C4-2B (cell line): ENCODE measurements around the gene PDIK1L.

Source experiments
- H3K27ac ChIP-seq: fragments of 450-650 bp; 2 replicates; pipeline ENCODE4 v1.5.1; 2017
- ZFX ChIP-seq: fragments of 450-650 bp; IDR thresholded peaks from 2 replicates; pipeline ENCODE4 v1.6.1; 2017
- TF ChIP-seq, protein P1 (sequence below): fragments of 450-650 bp; conservative IDR thresholded peaks from 2 replicates; pipeline ENCODE4 v1.5.1; 2017; ENCODE audit warnings: mild to moderate bottlenecking

Gene PDIK1L

DNA sequence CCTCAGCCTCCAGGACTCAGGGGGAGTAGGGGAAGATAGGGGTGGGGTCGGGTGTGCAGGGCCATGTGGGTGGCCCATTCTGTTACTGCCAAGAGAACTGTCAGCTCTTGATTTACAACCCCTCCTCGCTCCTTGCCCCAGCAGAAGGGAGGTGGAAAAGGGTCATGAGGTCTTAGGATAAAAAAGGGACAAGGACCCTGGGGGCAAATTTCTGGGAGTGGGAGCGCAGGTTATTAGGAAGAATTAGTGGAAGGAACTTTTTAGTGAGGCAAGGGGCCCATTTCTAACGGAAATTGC is 48.1 kb downstream of the PDIK1L start:
- no peak overlapping the region for H3K27ac ChIP-seq
- no peak for TF ChIP-seq ZFX
- TF ChIP-seq, protein P1, sequence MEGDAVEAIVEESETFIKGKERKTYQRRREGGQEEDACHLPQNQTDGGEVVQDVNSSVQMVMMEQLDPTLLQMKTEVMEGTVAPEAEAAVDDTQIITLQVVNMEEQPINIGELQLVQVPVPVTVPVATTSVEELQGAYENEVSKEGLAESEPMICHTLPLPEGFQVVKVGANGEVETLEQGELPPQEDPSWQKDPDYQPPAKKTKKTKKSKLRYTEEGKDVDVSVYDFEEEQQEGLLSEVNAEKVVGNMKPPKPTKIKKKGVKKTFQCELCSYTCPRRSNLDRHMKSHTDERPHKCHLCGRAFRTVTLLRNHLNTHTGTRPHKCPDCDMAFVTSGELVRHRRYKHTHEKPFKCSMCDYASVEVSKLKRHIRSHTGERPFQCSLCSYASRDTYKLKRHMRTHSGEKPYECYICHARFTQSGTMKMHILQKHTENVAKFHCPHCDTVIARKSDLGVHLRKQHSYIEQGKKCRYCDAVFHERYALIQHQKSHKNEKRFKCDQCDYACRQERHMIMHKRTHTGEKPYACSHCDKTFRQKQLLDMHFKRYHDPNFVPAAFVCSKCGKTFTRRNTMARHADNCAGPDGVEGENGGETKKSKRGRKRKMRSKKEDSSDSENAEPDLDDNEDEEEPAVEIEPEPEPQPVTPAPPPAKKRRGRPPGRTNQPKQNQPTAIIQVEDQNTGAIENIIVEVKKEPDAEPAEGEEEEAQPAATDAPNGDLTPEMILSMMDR = no peak

GRCh38 chr1:26160527-26161414 is 49.1 kb downstream of the PDIK1L start:
- no peak overlapping the region for H3K27ac ChIP-seq
- TF ChIP-seq, protein P1 = no peak
- no peak for TF ChIP-seq ZFX

DNA sequence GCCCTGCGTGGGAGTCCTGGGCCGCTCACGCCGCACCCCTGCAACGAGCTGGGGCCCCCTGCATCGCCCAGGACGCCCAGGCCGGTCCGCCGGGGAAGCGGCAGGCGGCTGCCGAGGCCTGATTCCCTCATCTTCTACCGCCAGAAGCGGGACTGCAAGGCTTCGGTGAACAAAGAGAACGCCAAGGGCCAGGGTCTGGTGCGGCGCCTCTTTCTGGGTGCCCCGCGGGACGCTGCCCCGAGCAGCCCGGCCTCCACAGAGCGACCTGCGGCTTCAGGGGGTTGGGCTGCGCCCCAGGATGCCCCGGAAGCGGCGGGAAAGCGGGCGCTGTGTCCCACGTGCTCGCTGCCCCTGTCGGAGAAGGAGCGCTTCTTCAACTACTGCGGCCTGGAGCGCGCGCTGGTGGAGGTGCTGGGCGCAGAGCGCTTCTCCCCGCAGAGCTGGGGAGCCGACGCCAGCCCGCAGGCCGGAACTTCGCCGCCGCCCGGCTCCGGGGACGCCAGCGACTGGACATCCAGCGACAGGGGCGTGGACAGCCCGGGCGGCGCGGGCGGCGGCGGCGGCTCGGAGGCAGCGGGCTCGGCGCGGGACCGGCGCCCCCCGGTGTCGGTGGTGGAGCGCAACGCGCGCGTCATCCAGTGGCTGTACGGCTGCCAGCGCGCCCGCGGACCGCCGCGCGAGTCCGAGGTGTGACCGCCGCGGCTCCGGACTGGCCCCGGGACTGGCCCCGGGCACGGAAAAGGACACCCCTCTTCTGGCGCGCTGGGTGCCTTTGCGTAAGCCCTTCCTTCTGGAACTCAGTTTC is 50.0 kb downstream of the PDIK1L start:
- H3K27ac ChIP-seq = no peak overlapping the region
- TF ChIP-seq, protein P1 = peak; percentile 33
- TF ChIP-seq ZFX = no peak

DNA sequence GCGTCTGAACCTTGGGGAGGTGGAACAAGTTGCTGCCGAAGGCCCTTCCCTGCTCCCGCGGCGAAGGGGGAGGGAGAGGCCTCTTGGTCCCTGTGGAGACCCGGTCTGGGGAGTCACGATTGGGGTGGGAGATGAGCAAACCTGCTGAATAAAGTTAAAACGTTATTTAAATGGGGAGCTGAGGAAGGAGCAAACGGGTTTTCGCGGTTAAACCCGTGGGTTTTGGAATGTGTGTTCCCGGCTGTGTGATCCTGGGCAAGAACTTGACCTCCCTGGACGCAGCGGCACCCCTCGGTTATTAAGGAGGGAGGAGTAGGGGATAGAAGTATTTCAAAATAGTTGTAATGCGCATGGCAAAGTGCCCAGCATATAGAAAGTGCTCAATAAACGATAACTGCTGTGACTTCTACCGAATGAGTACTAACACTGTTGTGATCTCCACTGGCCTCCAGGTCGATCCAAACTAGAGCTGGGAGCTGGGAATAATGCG is 50.6 kb downstream of the PDIK1L start:
- H3K27ac ChIP-seq = no peak overlapping the region
- TF ChIP-seq, protein P1 = no peak; the same call in 1 of the 2 replicates
- TF ChIP-seq ZFX = no peak

DNA sequence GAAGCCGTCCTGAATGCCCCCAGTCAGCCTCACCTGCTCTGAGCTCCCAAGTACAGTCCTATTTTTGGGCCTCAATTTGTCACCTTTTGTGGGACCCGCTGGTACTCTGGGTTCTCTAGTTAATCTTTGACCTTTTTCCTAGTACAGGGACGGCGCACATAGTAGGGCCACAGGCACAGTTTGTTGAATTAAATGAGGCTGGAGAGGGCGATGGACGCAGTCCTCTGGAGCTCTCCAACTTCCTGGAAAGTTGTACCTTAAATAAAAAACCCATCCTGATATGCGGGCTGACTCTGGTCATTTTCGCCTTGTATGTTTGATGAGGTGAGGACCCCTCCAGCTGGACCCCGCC is 52.0 kb downstream of the PDIK1L start:
- H3K27ac ChIP-seq = no peak overlapping the region
- no peak for TF ChIP-seq ZFX
- TF ChIP-seq, protein P1 = no peak

DNA sequence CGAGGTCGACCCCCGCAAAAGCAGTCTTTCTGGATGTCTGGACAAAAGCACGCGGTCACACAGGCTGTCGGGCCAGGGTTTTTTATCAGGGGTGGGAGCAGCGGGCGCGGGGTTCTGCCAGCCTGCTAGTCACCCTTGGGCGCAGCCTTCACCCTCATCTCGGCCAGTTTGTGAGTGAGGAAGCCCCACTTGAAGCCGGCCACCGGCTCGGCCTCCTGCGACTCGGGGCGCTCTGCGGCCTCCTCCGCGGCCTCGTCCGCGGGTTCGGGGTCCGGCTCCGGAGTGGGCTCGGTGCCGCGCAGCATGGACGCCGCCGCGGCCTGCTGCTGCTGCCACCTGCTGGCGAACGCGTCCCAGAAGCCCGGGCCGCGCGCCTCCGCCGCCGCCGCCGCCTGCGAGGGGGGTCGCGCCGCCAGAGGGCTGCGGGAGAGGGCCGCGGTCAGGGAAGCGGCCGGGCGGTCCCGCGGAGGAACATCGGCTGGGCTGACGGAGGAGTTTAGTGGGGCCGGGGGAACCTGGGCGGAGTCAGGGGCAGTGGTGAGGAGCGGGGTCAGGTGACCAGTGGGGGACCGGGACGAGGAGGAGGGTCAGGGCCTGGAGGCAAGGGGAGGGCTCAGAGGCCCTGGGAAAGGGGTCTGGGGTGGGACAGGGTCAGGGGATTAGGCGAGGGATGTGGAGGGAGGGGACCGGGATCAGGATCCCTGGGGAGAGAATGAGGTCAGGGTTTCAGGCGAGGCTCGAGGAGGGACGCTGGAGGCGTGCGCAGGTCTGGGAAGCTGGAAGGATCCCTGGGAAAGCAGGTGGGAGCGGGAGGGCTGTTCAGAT is 52.6 kb downstream of the PDIK1L start:
- no peak overlapping the region for H3K27ac ChIP-seq
- TF ChIP-seq, protein P1 = peak; percentile 83
- TF ChIP-seq ZFX = no peak
